VCaP (cell line): ENCODE measurements around the gene PEG3.

Experiments used
- H3K27ac ChIP-seq: fragments of 450-650 bp; 2 replicates; pipeline ENCODE4 v1.5.1; 2017
- TF ChIP-seq, protein P1 (sequence below): fragments of 450-650 bp; conservative IDR thresholded peaks from 2 replicates; pipeline ENCODE4 v1.5.1; 2017; ENCODE audit warnings: mild to moderate bottlenecking, moderate library complexity

PEG3 gene

DNA sequence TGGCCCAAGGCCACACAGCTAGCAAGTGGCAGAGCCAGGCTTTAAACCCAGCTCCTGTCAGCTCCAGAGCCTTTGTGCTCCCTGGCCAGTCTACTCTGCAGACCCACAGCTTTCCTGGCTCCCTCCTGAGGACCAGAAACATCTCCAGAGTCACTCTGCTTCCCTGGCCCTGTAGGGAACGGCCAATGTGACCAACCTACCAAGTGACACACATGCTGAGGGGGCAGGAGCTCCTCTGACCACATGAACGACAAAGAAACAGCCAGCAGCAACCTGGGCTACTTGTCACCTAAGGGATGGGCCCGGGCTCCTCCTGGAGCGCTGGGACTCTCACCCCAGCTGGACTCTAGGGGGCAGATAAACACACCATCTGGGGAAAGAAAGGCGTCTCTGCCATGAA is 19.3 kb downstream of the PEG3 start:
- TF ChIP-seq, protein P1, sequence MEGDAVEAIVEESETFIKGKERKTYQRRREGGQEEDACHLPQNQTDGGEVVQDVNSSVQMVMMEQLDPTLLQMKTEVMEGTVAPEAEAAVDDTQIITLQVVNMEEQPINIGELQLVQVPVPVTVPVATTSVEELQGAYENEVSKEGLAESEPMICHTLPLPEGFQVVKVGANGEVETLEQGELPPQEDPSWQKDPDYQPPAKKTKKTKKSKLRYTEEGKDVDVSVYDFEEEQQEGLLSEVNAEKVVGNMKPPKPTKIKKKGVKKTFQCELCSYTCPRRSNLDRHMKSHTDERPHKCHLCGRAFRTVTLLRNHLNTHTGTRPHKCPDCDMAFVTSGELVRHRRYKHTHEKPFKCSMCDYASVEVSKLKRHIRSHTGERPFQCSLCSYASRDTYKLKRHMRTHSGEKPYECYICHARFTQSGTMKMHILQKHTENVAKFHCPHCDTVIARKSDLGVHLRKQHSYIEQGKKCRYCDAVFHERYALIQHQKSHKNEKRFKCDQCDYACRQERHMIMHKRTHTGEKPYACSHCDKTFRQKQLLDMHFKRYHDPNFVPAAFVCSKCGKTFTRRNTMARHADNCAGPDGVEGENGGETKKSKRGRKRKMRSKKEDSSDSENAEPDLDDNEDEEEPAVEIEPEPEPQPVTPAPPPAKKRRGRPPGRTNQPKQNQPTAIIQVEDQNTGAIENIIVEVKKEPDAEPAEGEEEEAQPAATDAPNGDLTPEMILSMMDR: no peak
- H3K27ac ChIP-seq: no peak overlapping the region

DNA sequence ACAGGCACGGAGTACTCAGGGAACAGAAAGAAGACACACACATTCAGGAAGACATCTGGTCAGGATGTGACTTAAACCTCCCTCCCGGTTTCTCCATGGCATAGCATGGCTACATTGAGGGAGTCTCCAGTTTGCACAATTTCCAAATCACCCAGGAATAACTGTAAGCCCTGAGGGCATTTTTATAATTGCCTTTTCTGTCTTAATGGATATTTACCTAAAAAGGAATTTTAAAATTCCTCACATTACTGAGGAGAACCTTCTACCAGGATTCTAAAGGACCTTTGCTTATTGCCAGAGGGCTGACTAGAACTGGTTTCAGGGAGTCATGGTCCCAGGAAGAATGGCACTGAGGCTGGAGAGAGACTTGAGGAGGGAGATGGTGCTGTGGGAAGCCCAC is 21.4 kb downstream of the PEG3 start:
- TF ChIP-seq, protein P1: no peak
- no peak overlapping the region for H3K27ac ChIP-seq

DNA sequence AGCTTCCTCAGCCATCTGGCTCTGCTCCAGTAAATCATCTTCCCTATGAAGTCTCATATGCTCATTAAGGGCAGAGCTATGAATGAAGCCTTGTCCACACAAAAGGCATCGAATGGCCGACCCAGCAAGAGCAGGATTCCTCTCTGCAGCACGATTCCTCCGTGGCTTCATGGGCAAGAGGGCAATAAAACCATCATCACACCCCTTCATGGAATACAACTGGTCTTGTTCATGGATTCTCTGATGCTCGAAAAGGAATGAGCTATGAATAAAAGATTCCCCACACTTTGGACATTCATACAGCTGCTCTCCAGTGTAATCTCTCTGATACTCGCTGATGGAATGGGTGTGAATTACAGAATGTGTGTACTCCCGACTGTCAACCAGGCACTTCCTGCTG is 25.9 kb downstream of the PEG3 start:
- TF ChIP-seq, protein P1: no peak
- no peak overlapping the region for H3K27ac ChIP-seq

DNA sequence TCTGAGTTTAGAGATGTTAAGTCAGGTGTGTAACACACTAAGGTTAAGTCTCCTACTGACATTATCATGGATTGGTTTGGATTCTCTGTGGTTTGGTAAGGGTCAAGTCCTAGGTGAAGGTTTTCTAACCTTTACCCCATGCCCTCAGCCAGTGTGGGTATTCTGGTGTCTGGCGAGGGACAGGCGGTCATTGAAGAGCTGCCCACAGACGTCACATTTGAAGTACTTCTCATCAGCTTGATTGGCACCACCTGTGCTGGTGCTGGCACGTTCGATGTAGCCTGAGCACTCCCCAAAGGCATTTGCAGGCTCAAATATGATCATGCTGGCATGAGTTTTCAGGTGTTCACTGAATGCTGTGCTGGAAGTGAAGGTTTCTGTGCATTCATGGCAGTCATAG is 27.0 kb downstream of the PEG3 start:
- no peak overlapping the region for H3K27ac ChIP-seq
- TF ChIP-seq, protein P1: no peak

DNA sequence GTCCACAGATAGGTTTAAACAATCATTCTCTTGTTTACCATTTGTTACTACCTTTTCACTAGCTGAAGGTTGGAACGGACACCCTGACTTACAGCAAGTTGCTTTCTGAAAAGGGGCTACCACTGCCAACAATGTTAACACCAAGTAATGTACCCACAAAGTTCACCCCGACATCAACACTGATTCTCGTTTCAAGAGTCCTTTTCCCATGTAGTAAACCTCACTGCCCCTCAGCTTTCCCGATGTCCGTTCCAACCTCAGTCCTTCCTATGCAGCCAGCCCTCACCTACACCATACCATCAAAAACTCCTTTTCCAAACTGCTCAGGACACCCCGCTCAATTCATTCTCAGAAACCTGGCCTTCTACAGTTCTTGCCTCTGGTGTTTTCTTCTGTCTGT is 29.0 kb downstream of the PEG3 start:
- TF ChIP-seq, protein P1: no peak
- no peak overlapping the region for H3K27ac ChIP-seq

DNA sequence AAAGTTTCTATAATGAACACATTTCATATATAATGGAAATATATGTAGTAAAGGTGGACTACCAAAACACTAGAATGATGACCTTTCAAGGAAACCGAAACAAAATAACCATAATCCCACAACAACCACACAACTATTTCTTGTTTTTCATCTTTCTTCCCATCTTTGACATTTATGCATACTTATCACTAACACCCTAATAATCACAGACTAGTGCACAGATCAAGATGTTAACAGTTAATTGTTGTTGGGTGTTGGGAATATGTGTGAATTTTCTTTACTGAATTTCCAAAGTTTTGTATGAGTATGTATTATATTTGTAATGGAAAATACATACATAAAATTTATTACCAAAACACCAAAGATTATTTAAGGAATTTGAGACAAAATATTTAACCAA is 30.3 kb downstream of the PEG3 start:
- TF ChIP-seq, protein P1: no peak
- H3K27ac ChIP-seq: no peak overlapping the region

DNA sequence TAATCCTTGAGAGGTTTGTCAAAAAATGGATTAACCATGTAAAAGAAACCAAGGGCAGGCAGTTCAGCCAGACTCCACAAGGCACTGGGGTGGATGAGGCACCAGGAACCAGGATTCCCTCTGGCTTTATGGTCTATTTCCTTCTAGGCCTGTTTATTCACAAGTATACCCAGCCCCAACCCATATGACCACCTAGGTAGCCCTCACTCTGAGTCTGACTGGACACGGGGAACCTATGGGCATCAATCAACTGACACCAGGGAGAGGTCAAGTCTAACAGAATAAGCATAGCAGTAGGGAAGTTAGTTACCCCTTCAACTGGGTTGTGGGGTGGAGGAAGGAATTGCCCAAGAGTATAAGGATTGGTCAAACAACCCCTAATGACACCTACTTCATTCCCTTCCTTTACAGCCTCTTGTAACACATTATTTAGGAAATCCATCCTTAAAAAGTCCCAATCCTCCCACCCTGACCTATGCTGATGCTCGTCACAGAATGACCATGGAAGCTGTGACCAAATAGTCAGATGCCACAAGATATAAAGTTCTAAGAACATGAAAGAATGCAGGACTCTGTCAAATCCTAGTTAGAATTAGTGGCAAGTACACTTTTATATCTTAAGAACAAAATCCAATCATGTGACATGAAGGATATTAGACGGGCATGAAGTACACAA is 31.7 kb downstream of the PEG3 start:
- H3K27ac ChIP-seq: no peak overlapping the region
- TF ChIP-seq, protein P1: no peak
